GM23338 (cell line): ENCODE data around the gene TMEM158. TPM values are rescaled to one million over a fixed set of nuclear protein-coding genes. Genes with fewer than 3 reads are reported as not detected.

Source experiments
- ATAC-seq: fragments of 200-7000 bp; cut with Tn5 transposase; 3 replicates; pipeline ENCODE4 v1.9.1; 2020
- DNase-seq: peaks from one replicate; pipeline ENCODE4 v3.0.0-alpha.2; 2015; ENCODE audit warnings: low spot score
- H2AFZ ChIP-seq: fragments of 200-600 bp; sonication (generic); 2 replicates; pipeline ENCODE4 v1.8.0; 2016; ENCODE audit warnings: antibody characterized with exemption, mild to moderate bottlenecking, moderate library complexity
- H3F3A ChIP-seq: fragments of 200-600 bp; sonication (generic); replicated peaks from 2 replicates; pipeline ENCODE4 v1.8.0; 2017; ENCODE audit warnings: antibody characterized with exemption, mixed run types, low read depth
- H3K27ac ChIP-seq: fragments of 200-600 bp; sonication (generic); 2 replicates; pipeline ENCODE4 v1.6.1; 2016; ENCODE audit warnings: low read depth
- H3K27me3 ChIP-seq: fragments of 200-600 bp; sonication (generic); 2 replicates; pipeline ENCODE4 v1.8.0; 2016; ENCODE audit warnings: mild to moderate bottlenecking, mixed run types, moderate library complexity; ENCODE audit not compliant: insufficient read depth
- H3K36me3 ChIP-seq: fragments of 200-600 bp; sonication (generic); 2 replicates; pipeline ENCODE4 v1.8.0; 2016; ENCODE audit warnings: mild to moderate bottlenecking; ENCODE audit not compliant: insufficient read depth
- H3K4me1 ChIP-seq: fragments of 200-600 bp; sonication (generic); 2 replicates; pipeline ENCODE4 v1.8.0; 2016; ENCODE audit warnings: mild to moderate bottlenecking, moderate library complexity; ENCODE audit not compliant: insufficient read depth
- H3K4me2 ChIP-seq: fragments of 200-600 bp; sonication (generic); 2 replicates; pipeline ENCODE4 v1.7.1; 2017; ENCODE audit warnings: mixed run types
- H3K4me3 ChIP-seq: fragments of 200-600 bp; sonication (generic); 2 replicates; pipeline ENCODE4 v1.6.1; 2016; ENCODE audit warnings: mixed run types
- H3K79me2 ChIP-seq: fragments of 200-600 bp; sonication (generic); replicated peaks from 2 replicates; pipeline ENCODE4 v1.8.0; 2017; ENCODE audit warnings: mild to moderate bottlenecking; ENCODE audit not compliant: insufficient read depth
- H3K9me2 ChIP-seq: fragments of 200-600 bp; sonication (generic); 2 replicates; pipeline ENCODE4 v1.8.0; 2017; ENCODE audit not compliant: insufficient read depth
- H4K20me1 ChIP-seq: fragments of 200-600 bp; sonication (generic); replicated peaks from 2 replicates; pipeline ENCODE4 v1.8.0; 2017; ENCODE audit warnings: mild to moderate bottlenecking; ENCODE audit not compliant: insufficient read depth
- H3K27ac Mint-ChIP-seq: 2 replicates; pipeline ENCODE4 v1.8.0; 2020; ENCODE audit warnings: inconsistent platforms, mild to moderate bottlenecking, moderate library complexity, mixed read lengths
- H3K27me3 Mint-ChIP-seq: 3 replicates; pipeline ENCODE4 v1.8.0; 2022; ENCODE audit warnings: low read depth, mild to moderate bottlenecking, moderate library complexity, mixed read lengths, inconsistent platforms; ENCODE audit not compliant: insufficient read depth, poor library complexity
- H3K36me3 Mint-ChIP-seq: 3 replicates; pipeline ENCODE4 v1.8.0; 2021; ENCODE audit warnings: low read depth, mild to moderate bottlenecking, inconsistent platforms, moderate library complexity, mixed read lengths
- H3K4me1 Mint-ChIP-seq: 3 replicates; pipeline ENCODE4 v1.8.0; 2020; ENCODE audit warnings: mild to moderate bottlenecking, inconsistent platforms, mixed read lengths
- H3K4me3 Mint-ChIP-seq: 3 replicates; pipeline ENCODE4 v1.8.0; 2021; ENCODE audit warnings: moderate library complexity, mild to moderate bottlenecking, inconsistent platforms, mixed read lengths
- H3K9me3 Mint-ChIP-seq: 3 replicates; pipeline ENCODE4 v1.8.0; 2020; ENCODE audit warnings: moderate library complexity, mild to moderate bottlenecking, inconsistent platforms, mixed read lengths
- EZH2 ChIP-seq: fragments of 200-600 bp; sonication (generic); IDR thresholded peaks from one replicate; pipeline ENCODE4 v1.8.0; 2017; ENCODE audit warnings: antibody characterized with exemption, mild to moderate bottlenecking, low read depth; ENCODE audit not compliant: unreplicated experiment
- POLR2AphosphoS5 ChIP-seq: IDR thresholded peaks from 2 replicates; pipeline ENCODE4 v1.6.1; 2016; ENCODE audit warnings: antibody characterized with exemption, low read depth
- ZNF331 ChIP-seq: fragments of 250-450 bp; sonication (Bioruptor Pico); IDR thresholded peaks from 2 replicates; pipeline ENCODE4 v1.5.0; 2020; ENCODE audit warnings: low read depth, mild to moderate bottlenecking, moderate library complexity
- long read RNA-seq: library from polyadenylated mRNA; unstranded; transcript quantifications from one replicate; pipeline ENCODE4 v2.0.0, GENCODE V29; 2020; ENCODE audit not compliant: unreplicated experiment
- polyA plus RNA-seq: library from polyadenylated mRNA; unstranded; fragments of >200 nt; fragmentation: Nextera tagmentation; extraction: Ambion mirVana; gene quantifications from 2 replicates; pipeline ENCODE4 v1.2.1, GENCODE V29; 2016
- total RNA-seq: library from RNA; depleted of rRNA; stranded (reverse); fragments of >200 nt; shearing (Covaris generic); gene quantifications from 2 replicates; pipeline ENCODE4 v1.2.3, GENCODE V29; 2014; rRNA removed
- TF ChIP-seq, protein P1 (sequence below): IDR thresholded peaks from one replicate; pipeline ENCODE4 v1.6.1; 2018; ENCODE audit warnings: antibody characterized with exemption; ENCODE audit not compliant: unreplicated experiment

The TMEM158 gene
- 16.9 and 19.6 TPM in 2 replicates for total RNA-seq
- 9.6 and 12.8 TPM in 2 replicates for polyA plus RNA-seq
- long read RNA-seq, result 0 reads

DNA sequence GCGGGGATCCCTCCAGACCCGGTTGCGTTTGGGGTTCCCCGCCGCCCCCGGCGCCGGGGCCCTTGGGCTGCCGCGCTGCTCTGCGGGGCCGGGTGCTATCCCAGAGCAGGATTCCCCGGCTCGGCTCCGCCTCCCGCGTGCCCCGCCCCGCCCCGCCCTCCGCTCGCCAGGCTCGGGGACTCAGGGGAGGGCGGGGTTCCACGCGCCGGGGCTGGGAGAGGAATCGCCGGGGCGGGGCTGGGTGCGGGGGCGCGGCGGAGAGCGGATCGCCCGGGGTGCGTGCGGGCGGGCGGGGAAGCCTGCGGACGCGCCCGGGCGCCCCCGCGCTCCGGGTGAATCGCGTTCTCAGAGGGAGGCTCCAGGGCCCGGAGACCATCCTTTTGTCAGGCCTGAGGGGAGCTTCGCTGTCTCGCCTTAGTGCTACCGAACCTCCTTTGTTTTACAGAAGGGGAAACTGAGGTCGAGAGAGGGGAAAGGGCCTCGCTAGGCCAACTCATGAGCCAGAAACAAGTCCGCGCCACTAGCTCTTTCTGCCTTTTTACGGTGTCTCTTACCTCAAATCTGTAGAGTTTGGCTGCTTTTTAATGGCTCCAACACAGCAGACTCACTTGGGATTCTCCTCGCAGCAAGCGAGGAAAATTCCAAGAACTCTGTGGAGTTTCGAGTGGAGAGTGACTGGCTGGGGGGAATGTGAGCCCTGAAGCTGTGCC, at the start of gene TMEM158:
TSS of gene TMEM158 (minus strand) at position 82 of the 710 bp plus-strand sequence. CDS start 260 bp downstream, outside the sequence.
- Mint-ChIP-seq H3K9me3 (no peaks in the 10 kb centered on the region), H3K4me3 (peak within 1 kb of the TSS; percentile 97), H3K27me3 (peaks cover 24% of the 10 kb centered on the region), H3K27ac (no peak within 1 kb of the TSS), H3K4me1 (peaks cover 29% of the 10 kb centered on the region), H3K36me3 (no peaks in the 10 kb centered on the region; the same call in 2 of the 3 replicates)
- TF ChIP-seq EZH2 (peak; percentile 33), POLR2AphosphoS5 (0 out of 2 replicates have a peak, but pooled peaks have one; percentile 46), ZNF331 (CRISPR knock-in tag) (no peak)
- Histone ChIP-seq H3F3A (0 out of 2 replicates have a peak, but pooled peaks cover 2% of the 10 kb centered on the region), H3K27ac (no peak within 1 kb of the TSS), H4K20me1 (no peaks in the 10 kb centered on the region), H3K4me2 (peak within 1 kb of the TSS; percentile 87), H3K36me3 (no peaks in the 10 kb centered on the region), H3K4me1 (peaks cover 26% of the 10 kb centered on the region), H3K27me3 (peaks cover 29% of the 10 kb centered on the region), H3K9me2 (no peaks in the 10 kb centered on the region), H2AFZ (peak within 1 kb of the TSS; percentile 89), H3K4me3 (peak within 1 kb of the TSS; percentile 88), H3K79me2 (peaks cover 6% of the 10 kb centered on the region)
- ATAC-seq (peak; percentile 68), DNase-seq (peak; percentile 84)

DNA sequence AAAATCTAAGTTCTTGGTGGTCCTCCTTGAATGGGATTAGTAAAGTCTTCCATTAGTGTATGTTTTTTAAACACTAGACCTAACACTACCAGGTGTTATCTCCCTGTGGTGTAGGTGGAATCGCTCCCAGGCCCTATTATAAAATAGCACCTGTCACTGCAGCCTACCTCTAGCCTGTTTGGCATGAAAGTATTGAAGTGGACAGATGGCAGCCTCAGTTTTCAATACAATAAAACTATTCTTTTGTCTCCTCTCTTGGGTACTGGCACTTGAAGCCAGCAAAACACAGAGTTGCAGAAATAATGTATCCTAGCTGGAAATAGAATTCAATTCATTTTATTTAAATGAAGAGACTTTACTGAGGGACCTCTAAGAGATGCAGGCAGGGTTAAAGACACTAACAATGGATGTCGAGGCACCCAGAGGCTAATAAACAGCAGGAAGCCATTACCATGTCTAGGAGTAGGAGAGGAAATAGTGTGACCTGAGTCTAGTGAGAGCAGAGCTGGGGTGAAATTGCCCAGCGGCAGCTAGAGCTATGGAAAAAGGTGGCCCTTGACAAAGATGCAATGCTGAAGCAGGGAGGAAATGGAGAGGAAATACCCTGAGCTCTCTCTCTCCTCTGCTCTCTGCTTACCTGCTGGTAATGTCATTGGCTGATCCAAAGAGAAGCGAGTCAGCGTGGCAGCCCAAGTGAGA, 49.1 kb upstream of the TMEM158 start:
- Mint-ChIP-seq H3K27ac (no peak overlapping the region), H3K4me1 (peaks cover 18% of the 10 kb centered on the region), H3K4me3 (no peak overlapping the region), H3K27me3 (peaks cover 1% of the 10 kb centered on the region), H3K36me3 (peaks cover 9% of the 10 kb centered on the region; the same call in 2 of the 3 replicates), H3K9me3 (peaks cover 17% of the 10 kb centered on the region)
- Histone ChIP-seq H3K4me2 (peak overlapping the region; percentile 48), H3K79me2 (no peaks in the 10 kb centered on the region), H3K27ac (no peak overlapping the region), H2AFZ (no peak overlapping the region), H3K4me1 (peaks cover 12% of the 10 kb centered on the region), H4K20me1 (no peaks in the 10 kb centered on the region), H3K9me2 (peaks cover 7% of the 10 kb centered on the region; the same call in 1 of the 2 replicates), H3K4me3 (no peak overlapping the region), H3F3A (no peaks in the 10 kb centered on the region), H3K36me3 (no peaks in the 10 kb centered on the region), H3K27me3 (no peaks in the 10 kb centered on the region)
- peak; percentile 91 for ATAC-seq
- peak; percentile 15 for DNase-seq
- TF ChIP-seq, protein P1, sequence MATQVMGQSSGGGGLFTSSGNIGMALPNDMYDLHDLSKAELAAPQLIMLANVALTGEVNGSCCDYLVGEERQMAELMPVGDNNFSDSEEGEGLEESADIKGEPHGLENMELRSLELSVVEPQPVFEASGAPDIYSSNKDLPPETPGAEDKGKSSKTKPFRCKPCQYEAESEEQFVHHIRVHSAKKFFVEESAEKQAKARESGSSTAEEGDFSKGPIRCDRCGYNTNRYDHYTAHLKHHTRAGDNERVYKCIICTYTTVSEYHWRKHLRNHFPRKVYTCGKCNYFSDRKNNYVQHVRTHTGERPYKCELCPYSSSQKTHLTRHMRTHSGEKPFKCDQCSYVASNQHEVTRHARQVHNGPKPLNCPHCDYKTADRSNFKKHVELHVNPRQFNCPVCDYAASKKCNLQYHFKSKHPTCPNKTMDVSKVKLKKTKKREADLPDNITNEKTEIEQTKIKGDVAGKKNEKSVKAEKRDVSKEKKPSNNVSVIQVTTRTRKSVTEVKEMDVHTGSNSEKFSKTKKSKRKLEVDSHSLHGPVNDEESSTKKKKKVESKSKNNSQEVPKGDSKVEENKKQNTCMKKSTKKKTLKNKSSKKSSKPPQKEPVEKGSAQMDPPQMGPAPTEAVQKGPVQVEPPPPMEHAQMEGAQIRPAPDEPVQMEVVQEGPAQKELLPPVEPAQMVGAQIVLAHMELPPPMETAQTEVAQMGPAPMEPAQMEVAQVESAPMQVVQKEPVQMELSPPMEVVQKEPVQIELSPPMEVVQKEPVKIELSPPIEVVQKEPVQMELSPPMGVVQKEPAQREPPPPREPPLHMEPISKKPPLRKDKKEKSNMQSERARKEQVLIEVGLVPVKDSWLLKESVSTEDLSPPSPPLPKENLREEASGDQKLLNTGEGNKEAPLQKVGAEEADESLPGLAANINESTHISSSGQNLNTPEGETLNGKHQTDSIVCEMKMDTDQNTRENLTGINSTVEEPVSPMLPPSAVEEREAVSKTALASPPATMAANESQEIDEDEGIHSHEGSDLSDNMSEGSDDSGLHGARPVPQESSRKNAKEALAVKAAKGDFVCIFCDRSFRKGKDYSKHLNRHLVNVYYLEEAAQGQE, result no peak
